H7 (cell line): Measurements from ENCODE around the gene ZEB1. TPM values are rescaled to one million over a fixed set of nuclear protein-coding genes. Genes with fewer than 3 reads are reported as not detected.
A peak's percentile ranks its signal among the peaks of the same experiment; 100 is the strongest.

Source experiments
- DNase-seq: peaks from one replicate; pipeline ENCODE4 v3.0.0; 2012
- H3K27me3 ChIP-seq: 2 replicates; pipeline ENCODE4 v1.6.0; 2011; ENCODE audit warnings: mild to moderate bottlenecking, low read length; ENCODE audit not compliant: control insufficient read depth, insufficient read depth
- H3K36me3 ChIP-seq: replicated peaks from 2 replicates; pipeline ENCODE4 v1.5.1; 2011; ENCODE audit warnings: low read length; ENCODE audit not compliant: control insufficient read depth, insufficient read depth
- H3K4me3 ChIP-seq: 2 replicates; pipeline ENCODE4 v1.5.1; 2011; ENCODE audit warnings: low read depth, mild to moderate bottlenecking, control low read depth, low read length, moderate library complexity; ENCODE audit not compliant: insufficient read depth
- total RNA-seq: library from RNA; depleted of rRNA; stranded (reverse); fragments of >200 nt; shearing (Covaris generic); gene quantifications from 2 replicates; pipeline ENCODE4 v1.2.3, GENCODE V29; 2014

ZEB1 gene
- total RNA-seq, 1 experiment from 2014 or later: 6.8 TPM

DNA sequence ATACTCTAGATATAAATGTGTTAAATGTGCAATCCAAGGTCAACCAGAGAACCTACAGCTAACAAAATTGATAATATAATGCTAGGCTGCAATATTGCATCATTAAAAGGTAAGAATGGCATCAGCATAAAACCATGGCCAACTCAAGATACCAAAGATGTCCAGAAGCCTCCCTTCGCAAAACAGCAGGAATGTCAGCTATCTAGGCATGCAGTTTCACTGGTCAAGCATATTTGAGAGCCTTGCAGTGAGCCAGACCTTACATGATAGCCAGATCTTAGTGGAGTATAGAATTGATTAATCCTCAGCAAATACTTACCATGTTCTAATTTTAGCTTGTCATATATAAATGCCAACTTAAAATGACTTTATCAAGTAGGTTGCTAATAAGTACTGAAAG, 138.8 kb downstream of the ZEB1 start:
- Histone ChIP-seq H3K4me3 (no peak overlapping the region), H3K27me3 (no peaks in the 10 kb centered on the region), H3K36me3 (no peaks in the 10 kb centered on the region)
- no peak for DNase-seq

GRCh38 chr10:31458974-31459373, 140.0 kb downstream of the ZEB1 start:
- no peak for DNase-seq
- no peaks in the 10 kb centered on the region for H3K36me3 ChIP-seq
- H3K4me3 ChIP-seq: no peak overlapping the region
- H3K27me3 ChIP-seq: no peaks in the 10 kb centered on the region

GRCh38 chr10:31460242-31460641, 141.2 kb downstream of the ZEB1 start:
- Histone ChIP-seq H3K4me3 (no peak overlapping the region), H3K27me3 (no peaks in the 10 kb centered on the region), H3K36me3 (no peaks in the 10 kb centered on the region)
- no peak for DNase-seq

DNA sequence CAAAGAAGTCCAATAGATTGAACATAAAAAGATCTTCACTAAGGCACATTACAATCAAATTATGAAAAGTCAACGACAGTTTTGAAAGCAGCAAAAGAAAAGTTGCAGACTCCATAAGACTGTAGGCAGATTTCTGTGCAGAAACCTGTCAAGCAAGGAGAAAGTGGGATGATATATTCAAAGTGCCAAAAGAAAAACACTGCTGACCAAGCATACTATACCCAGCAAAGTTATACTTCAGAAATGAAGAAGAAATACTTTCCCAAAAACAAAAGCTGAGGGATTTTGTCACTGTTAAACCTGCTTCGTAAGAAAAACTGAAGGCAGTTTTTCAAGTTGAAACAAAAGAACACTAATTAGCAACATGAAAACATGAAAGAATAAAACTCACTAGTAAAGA, 145.5 kb downstream of the ZEB1 start:
- H3K36me3 ChIP-seq: no peaks in the 10 kb centered on the region
- no peak for DNase-seq
- H3K4me3 ChIP-seq: no peak overlapping the region
- H3K27me3 ChIP-seq: no peaks in the 10 kb centered on the region

GRCh38 chr10:31466313-31466712, 147.3 kb downstream of the ZEB1 start:
- Histone ChIP-seq H3K36me3 (no peaks in the 10 kb centered on the region), H3K4me3 (no peak overlapping the region), H3K27me3 (no peaks in the 10 kb centered on the region)
- DNase-seq: no peak

GRCh38 chr10:31467791-31468535, 148.9 kb downstream of the ZEB1 start:
- no peaks in the 10 kb centered on the region for H3K36me3 ChIP-seq
- no peaks in the 10 kb centered on the region for H3K27me3 ChIP-seq
- H3K4me3 ChIP-seq: no peak overlapping the region
- peak; percentile 51 for DNase-seq

DNA sequence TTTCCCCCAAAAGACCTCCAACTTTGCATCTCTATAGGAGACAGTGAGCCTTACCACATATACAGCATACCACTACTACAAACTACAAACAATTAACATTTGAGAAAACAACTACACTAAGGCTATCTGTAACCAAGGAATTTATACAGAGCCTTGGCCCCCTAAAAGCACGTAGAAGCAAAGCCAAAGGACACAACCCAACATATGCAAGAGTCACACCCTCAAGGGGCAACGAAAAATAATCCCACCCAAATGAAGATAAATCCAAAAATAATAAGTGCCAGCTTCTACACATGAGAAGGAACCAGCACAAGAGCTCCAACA, 149.5 kb downstream of the ZEB1 start:
- no peaks in the 10 kb centered on the region for H3K27me3 ChIP-seq
- no peaks in the 10 kb centered on the region for H3K36me3 ChIP-seq
- H3K4me3 ChIP-seq: no peak overlapping the region
- DNase-seq: no peak

DNA sequence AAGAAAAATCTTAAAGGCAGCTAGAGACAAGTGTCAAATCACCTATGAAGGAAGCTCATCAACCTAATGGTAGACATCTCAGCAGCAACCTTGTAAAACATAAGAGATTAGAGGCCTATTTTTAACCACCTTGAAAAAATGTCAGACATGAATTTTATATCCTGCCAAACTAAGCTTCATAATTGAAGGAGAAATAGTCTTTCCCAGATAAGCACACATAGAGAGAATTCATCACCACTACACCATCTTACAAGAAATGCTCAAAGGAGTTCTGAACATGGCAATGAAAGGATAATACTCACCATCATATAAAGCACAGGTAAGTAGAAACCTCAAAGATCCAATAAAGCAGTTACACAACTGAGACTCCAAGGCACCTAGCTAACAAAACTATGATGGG, 156.5 kb downstream of the ZEB1 start:
- Histone ChIP-seq H3K4me3 (no peak overlapping the region), H3K36me3 (no peaks in the 10 kb centered on the region), H3K27me3 (no peaks in the 10 kb centered on the region)
- DNase-seq: no peak

DNA sequence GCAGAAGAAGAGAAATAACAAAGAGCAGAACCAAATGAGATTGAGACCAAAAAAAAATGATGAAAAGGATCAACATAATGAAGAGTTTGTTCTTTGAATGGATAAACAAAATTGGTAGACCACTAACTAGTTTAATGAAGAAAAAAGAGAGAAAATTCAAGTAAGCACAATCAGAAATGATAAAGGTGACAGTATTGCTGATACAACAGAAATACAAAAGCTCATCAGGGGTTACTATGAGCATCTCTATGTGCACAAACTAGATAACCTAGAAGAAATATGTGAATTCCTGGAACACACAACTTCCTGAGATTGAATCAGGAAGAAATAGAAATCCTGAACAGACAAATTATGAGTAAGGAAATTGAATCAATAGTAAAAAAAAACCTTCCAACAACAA, 157.1 kb downstream of the ZEB1 start:
- Histone ChIP-seq H3K4me3 (no peak overlapping the region), H3K36me3 (no peaks in the 10 kb centered on the region), H3K27me3 (no peaks in the 10 kb centered on the region)
- no peak for DNase-seq

GRCh38 chr10:31477584-31477983, 158.6 kb downstream of the ZEB1 start:
- H3K36me3 ChIP-seq: no peaks in the 10 kb centered on the region
- DNase-seq: no peak

DNA sequence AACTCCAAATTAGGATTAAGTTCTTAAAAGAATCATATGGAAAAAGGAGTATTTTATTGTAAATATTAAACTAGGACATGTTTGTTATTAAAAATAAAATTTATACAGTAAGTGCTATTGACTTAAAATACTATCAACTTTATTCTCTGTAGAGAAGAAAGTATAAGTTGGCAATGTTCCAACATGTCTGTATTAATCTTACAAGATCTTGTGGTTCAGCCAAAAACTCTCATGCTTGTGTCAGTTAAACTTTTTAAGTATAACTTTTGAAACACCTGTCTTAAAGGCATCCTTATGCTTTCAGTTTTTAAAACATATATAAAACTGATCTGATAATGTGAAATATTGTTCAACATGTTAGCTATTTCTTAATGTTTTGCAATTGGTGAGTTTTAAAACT, 160.7 kb downstream of the ZEB1 start:
- Histone ChIP-seq H3K4me3 (no peak overlapping the region), H3K27me3 (no peaks in the 10 kb centered on the region), H3K36me3 (no peaks in the 10 kb centered on the region)
- no peak for DNase-seq

More at GRCh38 chr10:31477584-31477983, 158.6 kb downstream of the ZEB1 start:
- H3K4me3 ChIP-seq: no peak overlapping the region
- H3K27me3 ChIP-seq: no peaks in the 10 kb centered on the region

- H3K36me3 ChIP-seq: no peaks in the 10 kb centered on the region
- DNase-seq: no peak
- no peaks in the 10 kb centered on the region for H3K27me3 ChIP-seq
- no peak overlapping the region for H3K4me3 ChIP-seq
Measured at GRCh38 chr10:31483546-31483945, 164.5 kb downstream of the ZEB1 start.

DNA sequence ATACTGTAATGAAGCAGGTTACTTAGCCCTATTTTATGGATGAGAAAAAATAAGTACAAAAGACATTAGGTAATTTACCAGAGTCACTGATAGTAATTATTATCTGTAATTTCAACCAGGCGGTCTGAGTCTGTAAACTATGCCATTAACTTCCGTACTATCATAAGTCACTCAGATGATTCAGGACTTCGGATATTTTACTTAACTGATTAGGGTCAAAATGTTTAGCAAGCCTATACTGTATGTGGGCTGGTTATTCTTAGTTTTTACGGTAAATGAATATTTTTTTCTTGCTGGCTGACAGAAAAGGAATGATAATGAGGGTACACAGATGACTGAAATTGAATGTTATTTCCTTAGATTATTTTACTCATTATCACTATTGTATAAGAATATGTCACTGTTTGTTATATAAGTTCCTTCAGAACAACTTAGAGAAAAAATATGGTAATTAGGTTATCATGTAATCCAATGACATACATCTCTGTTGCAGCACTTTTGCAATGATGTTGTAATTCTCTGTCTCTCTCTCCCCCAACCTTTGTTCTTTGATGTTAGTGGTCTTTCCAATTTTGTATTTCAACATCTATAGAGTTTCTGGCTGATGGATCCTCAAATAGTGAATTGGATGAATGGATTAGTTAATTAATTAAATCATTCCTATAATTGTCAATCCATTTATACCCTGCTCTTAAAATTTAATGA, 165.6 kb downstream of the ZEB1 start:
- no peaks in the 10 kb centered on the region for H3K27me3 ChIP-seq
- no peaks in the 10 kb centered on the region for H3K36me3 ChIP-seq
- DNase-seq: no peak
- H3K4me3 ChIP-seq: no peak overlapping the region

GRCh38 chr10:31490858-31491504, 172.0 kb downstream of the ZEB1 start:
- Histone ChIP-seq H3K27me3 (no peaks in the 10 kb centered on the region), H3K4me3 (no peak overlapping the region), H3K36me3 (no peaks in the 10 kb centered on the region)
- peak; percentile 18 for DNase-seq

- no peak for DNase-seq
- Histone ChIP-seq H3K36me3 (no peaks in the 10 kb centered on the region; the same call in 1 of the 2 replicates), H3K27me3 (no peaks in the 10 kb centered on the region), H3K4me3 (no peak overlapping the region)
Measured at GRCh38 chr10:31507427-31507826, 188.4 kb downstream of the ZEB1 start.
